Caco-2 (cell line): Measurements from ENCODE around the gene ZNF410. TPM values are rescaled to one million over a fixed set of nuclear protein-coding genes. Genes with fewer than 3 reads are reported as not detected.

Experiments
- BruUV-seq: library from RNA; stranded (reverse); fragments of 400-500 nt; replicated peaks from 2 replicates; lab custom pipeline; 2021; lab: Mats Ljungman, UMichigan
- CTCF ChIA-PET: fragments of 300-600 bp; sonication (Branson Sonifier 250); formaldehyde crosslinking; loops from one replicate; lab custom pipeline; 2022; ENCODE audit warnings: antibody characterized with exemption; lab: Charles Lee
- POLR2A ChIA-PET: fragments of 300-600 bp; sonication (Branson Sonifier 250); formaldehyde crosslinking; loops from one replicate; lab custom pipeline; 2022; ENCODE audit warnings: antibody characterized with exemption; lab: Charles Lee
- DNase-seq, 2 experiments: peaks; one replicate each; pipeline versions ENCODE4 v3.0.0 to v3.0.0-alpha.2; 2020 to 2022
- H3K27me3 ChIP-seq: replicated peaks from 2 replicates; pipeline ENCODE4 v1.6.0; 2011; ENCODE audit warnings: low read length; ENCODE audit not compliant: control insufficient read depth, insufficient read depth
- H3K36me3 ChIP-seq: 2 replicates; pipeline ENCODE4 v1.5.1; 2011; ENCODE audit warnings: low read length; ENCODE audit not compliant: control insufficient read depth, insufficient read depth
- H3K4me1 ChIP-seq: fragments of 250-450 bp; sonication (Bioruptor Pico); 2 replicates; pipeline ENCODE4 v1.5.1; 2020; ENCODE audit warnings: mild to moderate bottlenecking
- H3K4me3 ChIP-seq: 2 replicates; pipeline ENCODE4 v1.5.1; 2011; ENCODE audit warnings: low read depth, mild to moderate bottlenecking, control low read depth, low read length
- H3K9me3 ChIP-seq: fragments of 250-450 bp; sonication (Bioruptor Pico); 2 replicates; pipeline ENCODE4 v1.5.1; 2020; ENCODE audit warnings: mild to moderate bottlenecking, moderate library complexity
- H3K27ac Mint-ChIP-seq: one replicate; pipeline ENCODE4 v1.8.0; 2022; ENCODE audit warnings: mixed read lengths; ENCODE audit not compliant: unreplicated experiment
- H3K27me3 Mint-ChIP-seq: one replicate; pipeline ENCODE4 v1.8.0; 2022; ENCODE audit warnings: mixed read lengths; ENCODE audit not compliant: insufficient read depth, unreplicated experiment
- H3K36me3 Mint-ChIP-seq: one replicate; pipeline ENCODE4 v1.8.0; 2022; ENCODE audit warnings: mild to moderate bottlenecking, mixed read lengths; ENCODE audit not compliant: insufficient read depth, unreplicated experiment
- H3K4me1 Mint-ChIP-seq: one replicate; pipeline ENCODE4 v1.8.0; 2022; ENCODE audit warnings: low read depth, mixed read lengths; ENCODE audit not compliant: unreplicated experiment
- H3K4me3 Mint-ChIP-seq: one replicate; pipeline ENCODE4 v1.8.0; 2022; ENCODE audit warnings: mild to moderate bottlenecking, moderate library complexity, mixed read lengths; ENCODE audit not compliant: unreplicated experiment
- H3K9me3 Mint-ChIP-seq: one replicate; pipeline ENCODE4 v1.8.0; 2022; ENCODE audit warnings: mixed read lengths; ENCODE audit not compliant: unreplicated experiment
- CTCF ChIP-seq, 2 experiments: fragments of 200-600 bp in 1 of 2; IDR thresholded peaks; 1 replicate in 1 of 2; 2 replicates in 1 of 2; pipeline versions ENCODE4 v1.5.1 to v1.8.0; 2011 to 2022; ENCODE audit warnings: antibody characterized with exemption in 1 of 2, control low read depth in 1 of 2, inconsistent platforms in 1 of 2, low read depth in 1 of 2, low read length in 1 of 2, mild to moderate bottlenecking in 1 of 2, moderate library complexity in 1 of 2; ENCODE audit not compliant: insufficient read depth in 1 of 2, severe bottlenecking in 1 of 2, unreplicated experiment in 1 of 2
- intact Hi-C: fragments of 100-400 bp; cut with micrococcal nuclease; formaldehyde crosslinking; loops from one replicate; pipeline ENCODE4 v1.10.0; 2022; ENCODE audit not compliant: unreplicated experiment
- total RNA-seq: library from RNA; stranded (reverse); gene quantifications from 2 replicates; pipeline ENCODE4 v1.2.3, GENCODE V29; 2022

The ZNF410 gene
- total RNA-seq, 1 experiment from 2014 or later: 36.8 TPM

DNA sequence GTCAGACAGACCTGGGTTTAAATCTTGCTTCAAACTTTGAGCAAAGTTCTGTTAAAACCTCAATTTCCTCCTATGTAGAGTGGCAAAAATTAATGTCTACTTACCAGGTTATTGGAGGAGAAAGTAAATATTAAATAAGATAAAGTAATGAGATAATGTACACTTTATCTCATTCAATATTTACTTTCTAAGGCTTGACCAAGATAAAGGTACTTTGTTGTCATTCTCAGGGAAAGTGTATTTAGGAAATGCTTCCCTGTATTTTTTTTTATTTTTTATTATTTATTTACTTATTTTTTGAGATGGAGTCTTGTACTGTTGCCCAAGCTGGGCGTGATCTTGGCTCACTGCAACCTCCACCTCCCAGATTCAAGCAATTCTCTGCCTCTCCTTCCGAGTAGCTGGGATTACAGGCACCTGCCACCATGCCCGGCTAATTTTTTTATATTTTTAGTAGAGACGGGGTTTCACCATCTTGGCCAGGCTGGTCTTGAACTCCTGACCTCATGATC lies 58.6 kb downstream of the ZNF410 start:
- ChIA-PET POLR2A (interaction anchor here (0.7 to 1.1 kb wide), 2 partner anchors 95 to 232 kb away, joined by 3 read pairs; no protein-coding TSS in a partner anchor), CTCF (no interaction called here)
- TF ChIP-seq CTCF (IDR thresholded peaks at IDR 0.05; ENCODE audit: insufficient read depth in 1 of 2, low read depth in 1 of 2, low read length in 1 of 2, severe bottlenecking in 1 of 2, unreplicated experiment in 1 of 2): no peak
- Mint-ChIP-seq H3K4me3 (no peak overlapping the region), H3K27ac (no peak overlapping the region), H3K4me1 (peaks cover 17% of the 10 kb centered on the region), H3K36me3 (peaks cover 7% of the 10 kb centered on the region), H3K27me3 (peaks cover 13% of the 10 kb centered on the region), H3K9me3 (no peaks in the 10 kb centered on the region)
- no peaks in the 10 kb centered on the region for H3K36me3 ChIP-seq
- peaks cover 23% of the 10 kb centered on the region for H3K4me1 ChIP-seq
- peak; percentile 48 to 55 for DNase-seq
- H3K9me3 ChIP-seq: no peaks in the 10 kb centered on the region
- no TSS peak for BruUV-seq
- H3K4me3 ChIP-seq: no peak overlapping the region
- H3K27me3 ChIP-seq: peaks cover 3% of the 10 kb centered on the region; the same call in 1 of the 2 replicates
- intact Hi-C loops: no loop called here

GRCh38 chr14:73949752-73950734 lies 63.4 kb downstream of the ZNF410 start, which contains the start of the genes COQ6 and FAM161B:
TSS of gene COQ6 (plus strand) at chr14:73950302. CDS start at chr14:73950333, 31 bp downstream.
TSS of gene FAM161B (minus strand) at chr14:73950094. CDS start at chr14:73950026, 68 bp downstream.
- Histone ChIP-seq H3K27me3 (peaks cover 2% of the 10 kb centered on the region; the same call in 1 of the 2 replicates), H3K36me3 (no peaks in the 10 kb centered on the region), H3K4me3 (peak within 1 kb of the TSS; percentile 78), H3K4me1 (peaks cover 15% of the 10 kb centered on the region), H3K9me3 (no peaks in the 10 kb centered on the region)
- Mint-ChIP-seq H3K4me1 (no peaks in the 10 kb centered on the region), H3K27me3 (no peaks in the 10 kb centered on the region), H3K4me3 (peak within 1 kb of the TSS; percentile 93), H3K27ac (peak within 1 kb of the TSS; percentile 81), H3K36me3 (peaks cover 9% of the 10 kb centered on the region), H3K9me3 (no peaks in the 10 kb centered on the region)
- peak; percentile 96 to 97 for DNase-seq
- intact Hi-C loops: loop anchor here (2.0 to 5.0 kb wide), 4 partner anchors 47 to 79 kb away; partner anchors contain the start of gene ZNF410
- TF ChIP-seq CTCF (IDR thresholded peaks at IDR 0.05; ENCODE audit: insufficient read depth in 1 of 2, low read depth in 1 of 2, low read length in 1 of 2, severe bottlenecking in 1 of 2, unreplicated experiment in 1 of 2): peak in 1 of 2 experiments; percentile 13
- TSS peak; percentile 57 for BruUV-seq
- ChIA-PET POLR2A (interaction anchor here (0.5 to 1.3 kb wide), 14 partner anchors 10 to 400 kb away, joined by 3 to 13 read pairs (median 4); partner anchors contain the start of genes ABCD4, PNMA1, PTGR2 and ZNF410), CTCF (interaction anchor here (0.5 to 1.3 kb wide), 6 partner anchors 8 to 1992 kb away, joined by 3 to 5 read pairs (median 4); partner anchors contain the start of genes BBOF1 and ENTPD5)

- BruUV-seq: no TSS peak
- no peak overlapping the region for H3K4me3 ChIP-seq
- H3K36me3 ChIP-seq: 0 out of 2 replicates have a peak, but pooled peaks cover 1% of the 10 kb centered on the region
- ChIA-PET CTCF (no interaction called here), POLR2A (no interaction called here)
- Mint-ChIP-seq H3K27ac (no peak overlapping the region), H3K36me3 (peaks cover 25% of the 10 kb centered on the region), H3K27me3 (no peaks in the 10 kb centered on the region), H3K9me3 (no peaks in the 10 kb centered on the region), H3K4me1 (no peaks in the 10 kb centered on the region), H3K4me3 (no peak overlapping the region)
- intact Hi-C loops: loop anchor here (5.0 kb wide), 1 partner anchor 66 kb away; the partner anchor contains the start of gene ZNF410
- no peaks in the 10 kb centered on the region for H3K9me3 ChIP-seq
- H3K27me3 ChIP-seq: no peaks in the 10 kb centered on the region
- no peak for DNase-seq
- no peak for TF ChIP-seq CTCF (IDR thresholded peaks at IDR 0.05; ENCODE audit: insufficient read depth in 1 of 2, low read depth in 1 of 2, low read length in 1 of 2, severe bottlenecking in 1 of 2, unreplicated experiment in 1 of 2)
- peaks cover 7% of the 10 kb centered on the region for H3K4me1 ChIP-seq
Observed at GRCh38 chr14:73953731-73954130, 67.1 kb downstream of the ZNF410 start.
